ENCODE data around the gene ZMYM3.
A peak's percentile ranks its signal among the peaks of the same experiment; 100 is the strongest.
"Not testable (repeated sequence)": the region's sequence is repeated elsewhere in the genome, so short reads cannot be mapped to it uniquely, and the experiment has no call there.

The ZMYM3 gene

DNA sequence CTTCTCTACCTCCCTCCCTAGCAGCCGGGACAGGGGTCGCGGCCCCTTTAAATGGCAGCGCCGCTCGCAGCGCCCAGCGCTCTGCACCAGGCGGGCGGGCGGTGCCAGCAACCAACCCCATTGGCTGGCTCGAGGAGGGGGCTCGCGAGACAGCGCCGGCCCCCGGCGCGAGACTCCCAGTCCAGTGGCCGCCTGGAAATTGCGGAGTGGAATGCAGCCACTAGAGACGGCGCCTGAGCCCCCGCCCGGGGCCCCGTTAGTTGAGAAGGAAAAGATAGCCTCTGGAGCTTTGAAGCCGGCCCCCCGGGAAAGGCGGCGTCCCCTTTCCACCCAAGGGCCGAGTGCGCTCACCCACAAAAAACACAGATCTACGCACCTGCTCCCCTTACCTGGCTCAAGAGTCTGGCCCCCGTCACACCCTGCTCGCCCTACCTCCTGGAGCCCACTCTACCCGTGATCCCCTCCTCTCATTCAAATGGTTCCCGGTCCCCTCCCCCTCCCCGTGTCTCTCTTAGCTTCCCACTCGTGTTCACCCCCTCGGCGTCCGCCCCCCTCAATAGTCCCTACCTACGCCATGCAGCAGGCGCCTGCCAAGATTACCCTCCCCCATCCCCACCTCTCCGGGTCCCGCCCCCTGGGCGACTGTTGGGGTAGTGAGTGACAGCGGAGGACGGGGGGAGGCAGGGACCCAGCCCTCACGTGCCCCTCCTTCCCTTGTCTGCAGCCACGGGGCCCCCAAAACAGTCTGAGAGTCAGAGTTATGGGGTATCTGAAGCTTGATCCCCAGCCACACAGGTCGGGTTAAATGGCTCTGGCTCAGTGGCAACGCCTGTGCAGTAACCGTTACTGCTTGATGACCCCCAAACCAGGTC, at the start of gene ZMYM3:
Gene ZMYM3, minus strand, starts transcription at position 49 of the 872 bp plus-strand sequence. CDS start 885 bp downstream, outside the sequence.
- no peak for TF ChIP-seq ZFX (IDR thresholded peaks at IDR 0.05)
- TF ChIP-seq, protein P1, sequence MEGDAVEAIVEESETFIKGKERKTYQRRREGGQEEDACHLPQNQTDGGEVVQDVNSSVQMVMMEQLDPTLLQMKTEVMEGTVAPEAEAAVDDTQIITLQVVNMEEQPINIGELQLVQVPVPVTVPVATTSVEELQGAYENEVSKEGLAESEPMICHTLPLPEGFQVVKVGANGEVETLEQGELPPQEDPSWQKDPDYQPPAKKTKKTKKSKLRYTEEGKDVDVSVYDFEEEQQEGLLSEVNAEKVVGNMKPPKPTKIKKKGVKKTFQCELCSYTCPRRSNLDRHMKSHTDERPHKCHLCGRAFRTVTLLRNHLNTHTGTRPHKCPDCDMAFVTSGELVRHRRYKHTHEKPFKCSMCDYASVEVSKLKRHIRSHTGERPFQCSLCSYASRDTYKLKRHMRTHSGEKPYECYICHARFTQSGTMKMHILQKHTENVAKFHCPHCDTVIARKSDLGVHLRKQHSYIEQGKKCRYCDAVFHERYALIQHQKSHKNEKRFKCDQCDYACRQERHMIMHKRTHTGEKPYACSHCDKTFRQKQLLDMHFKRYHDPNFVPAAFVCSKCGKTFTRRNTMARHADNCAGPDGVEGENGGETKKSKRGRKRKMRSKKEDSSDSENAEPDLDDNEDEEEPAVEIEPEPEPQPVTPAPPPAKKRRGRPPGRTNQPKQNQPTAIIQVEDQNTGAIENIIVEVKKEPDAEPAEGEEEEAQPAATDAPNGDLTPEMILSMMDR (conservative IDR thresholded peaks at IDR 0.05): no peak
- peak within 1 kb of the TSS; percentile 79 for H3K27ac ChIP-seq

DNA sequence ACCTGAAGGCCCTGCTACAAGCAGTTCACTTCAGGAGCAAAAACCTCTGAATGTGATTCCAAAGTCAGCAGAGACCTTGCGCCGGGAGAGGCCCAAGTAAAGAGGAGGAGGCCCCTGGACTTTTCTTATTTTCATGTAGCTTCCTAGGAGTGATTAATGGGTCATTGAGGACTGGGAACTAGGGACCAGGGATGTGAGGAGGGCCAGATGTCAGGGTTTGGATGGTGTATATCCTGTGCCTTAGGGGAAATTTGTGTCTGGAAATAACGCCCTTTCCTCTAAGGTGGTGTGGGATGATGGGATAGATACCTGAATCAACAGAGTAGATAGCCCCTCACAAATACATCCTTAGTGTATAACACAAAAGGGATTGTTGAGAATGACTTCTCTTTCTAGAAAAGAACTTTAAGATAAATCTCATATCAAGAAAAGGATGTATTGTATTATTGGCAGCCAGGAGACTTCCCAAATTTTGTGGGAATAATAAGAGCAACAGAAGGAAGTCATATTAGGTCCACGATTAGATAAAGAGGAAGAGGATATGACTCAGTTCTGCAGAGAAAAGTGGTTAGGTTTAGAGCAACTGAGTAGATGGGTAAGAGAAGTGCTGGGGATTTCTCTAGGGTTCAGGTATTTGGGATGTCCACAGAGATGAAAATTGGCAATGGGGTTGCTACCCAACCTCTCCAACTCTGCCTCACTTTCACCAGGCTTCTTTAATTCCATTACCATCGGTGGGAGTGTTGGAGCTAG, 48.7 kb upstream of the ZMYM3 start:
- H3K27ac ChIP-seq: no peak overlapping the region

DNA sequence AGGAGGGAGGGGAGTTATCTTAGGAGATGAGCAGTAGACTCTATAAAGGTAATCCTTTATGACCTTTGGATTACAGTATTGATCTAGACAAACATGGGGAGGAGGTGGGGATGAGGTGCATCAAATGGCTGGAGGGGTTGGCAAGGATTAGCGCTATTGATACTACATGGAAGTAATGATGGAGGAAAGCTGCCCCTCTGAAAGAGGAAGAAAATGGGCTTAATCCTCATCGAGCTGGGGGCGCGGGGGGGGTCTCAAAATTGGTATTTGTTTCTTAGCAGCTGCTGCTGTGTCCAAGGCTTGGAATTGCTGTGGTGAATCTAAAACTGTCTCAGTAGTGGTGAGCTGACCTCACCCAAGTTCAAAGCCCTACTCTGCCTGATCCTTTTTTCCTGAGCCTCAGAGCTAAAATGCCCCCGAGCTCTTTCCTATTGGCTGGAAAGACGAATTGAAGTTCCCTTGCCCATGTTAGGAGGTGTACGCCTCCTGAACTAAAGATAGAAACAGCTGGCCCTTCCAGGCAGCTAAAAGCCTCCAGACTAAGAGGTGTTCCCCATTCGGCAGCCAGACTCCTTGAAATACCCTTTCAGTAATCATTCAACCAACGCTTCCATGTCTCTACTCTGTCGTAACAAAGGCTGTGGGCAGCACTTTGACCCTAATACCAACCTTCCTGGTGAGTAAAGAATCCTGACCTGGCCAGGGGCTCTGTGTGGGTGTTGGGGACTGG, 47.4 kb upstream of the ZMYM3 start, which contains the start of gene ITGB1BP2:
Gene ITGB1BP2, plus strand, starts transcription at position 556 of the 730 bp plus-strand sequence. Its CDS starts 57 bp downstream, at position 613.
- H3K27ac ChIP-seq: no peak within 1 kb of the TSS

More for the DNA sequence above, 48.7 kb upstream of the ZMYM3 start:
- TF ChIP-seq, protein P1 (conservative IDR thresholded peaks at IDR 0.05): no peak
- no peak for TF ChIP-seq ZFX (IDR thresholded peaks at IDR 0.05)

DNA sequence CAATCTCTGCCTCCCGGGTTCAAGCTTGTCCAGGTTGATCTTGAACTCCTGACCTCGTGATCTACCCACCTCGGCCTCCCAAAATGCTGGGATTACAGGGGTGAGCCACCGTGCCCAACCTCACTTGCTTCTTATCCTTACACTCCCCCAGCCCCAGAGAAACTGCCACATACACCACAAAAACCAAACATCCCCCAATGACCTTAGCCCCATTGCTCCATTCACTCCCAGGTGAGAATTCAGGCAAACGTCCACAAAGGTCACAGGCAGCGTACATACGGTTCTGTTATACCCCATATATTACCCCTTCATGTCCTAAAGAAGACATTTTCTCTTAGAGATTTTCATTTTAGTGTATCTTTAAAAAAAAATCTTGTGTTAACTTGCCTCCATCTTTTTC, 46.6 kb upstream of the ZMYM3 start:
- H3K27ac ChIP-seq: not testable (repeated sequence)

More for the DNA sequence above, 47.4 kb upstream of the ZMYM3 start, which contains the start of gene ITGB1BP2:
- TF ChIP-seq ZFX (IDR thresholded peaks at IDR 0.05): no peak
- TF ChIP-seq, protein P1 (conservative IDR thresholded peaks at IDR 0.05): no peak

DNA sequence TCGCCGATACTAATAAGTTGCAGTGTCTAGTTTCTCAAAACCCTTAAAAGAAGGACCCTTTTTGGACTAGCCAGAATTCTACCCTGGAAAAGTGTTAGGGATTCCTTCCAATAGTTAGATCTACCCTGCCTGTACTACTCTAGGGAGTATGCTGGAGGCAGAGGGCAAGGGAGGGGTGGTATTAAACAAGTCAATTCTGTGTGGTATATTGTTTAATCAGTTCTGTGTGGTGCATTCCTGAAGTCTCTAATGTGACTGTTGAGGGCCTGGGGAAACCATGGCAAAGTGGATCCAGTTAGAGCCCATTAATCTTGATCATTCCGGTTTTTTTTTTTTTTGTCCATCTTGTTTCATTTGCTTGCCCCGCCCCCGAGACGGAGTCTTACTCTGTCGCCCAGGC, 46.1 kb upstream of the ZMYM3 start:
- not testable (repeated sequence) for H3K27ac ChIP-seq

DNA sequence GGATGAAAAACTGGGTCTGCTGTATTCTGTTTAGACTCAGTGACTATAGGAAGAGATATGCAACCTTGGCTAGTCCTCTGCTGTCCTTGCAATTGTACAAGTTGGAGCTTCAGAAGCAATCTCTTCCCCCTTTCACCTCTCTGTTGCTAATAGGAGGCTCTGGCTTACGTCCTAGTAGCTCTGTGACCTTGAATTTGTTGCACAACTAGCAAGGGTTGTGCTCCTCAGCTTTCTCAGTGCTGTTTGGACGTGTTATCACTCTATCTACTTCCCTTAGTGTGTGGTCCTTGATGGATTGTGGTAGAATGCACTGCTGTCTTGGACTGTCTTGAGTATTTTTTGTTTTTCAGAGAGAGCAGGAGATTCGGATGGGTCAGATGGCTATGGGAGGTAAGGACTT, 44.2 kb upstream of the ZMYM3 start:
- TF ChIP-seq, protein P1 (conservative IDR thresholded peaks at IDR 0.05): no peak

DNA sequence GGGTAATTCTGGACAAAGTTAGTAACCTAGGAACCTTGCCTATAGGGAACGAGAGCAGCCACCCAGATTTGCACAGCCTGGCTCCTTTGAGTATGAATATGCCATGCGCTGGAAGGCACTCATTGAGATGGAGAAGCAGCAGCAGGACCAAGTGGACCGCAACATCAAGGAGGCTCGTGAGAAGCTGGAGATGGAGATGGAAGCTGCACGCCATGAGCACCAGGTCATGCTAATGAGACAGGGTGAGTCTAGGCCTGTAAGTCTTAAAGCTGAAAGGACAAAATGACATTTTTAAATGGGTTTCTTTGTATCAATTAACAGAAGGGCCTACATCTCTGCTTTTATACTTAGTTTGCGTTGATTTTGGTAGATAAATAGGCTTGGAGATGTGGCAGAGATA, 42.9 kb upstream of the ZMYM3 start:
- H3K27ac ChIP-seq: no peak overlapping the region
- TF ChIP-seq, protein P1 (conservative IDR thresholded peaks at IDR 0.05): no peak
- TF ChIP-seq ZFX (IDR thresholded peaks at IDR 0.05): no peak

More for the DNA sequence above, 44.2 kb upstream of the ZMYM3 start:
- no peak overlapping the region for H3K27ac ChIP-seq
